B cell (primary cell): Measurements from ENCODE around the gene ZFP36L1.

ENCODE experiments used
- CTCF ChIP-seq: fragments of 200-600 bp; IDR thresholded peaks from one replicate; pipeline ENCODE4 v1.8.0; 2022; ENCODE audit warnings: antibody characterized with exemption, mild to moderate bottlenecking
- EZH2 ChIP-seq: IDR thresholded peaks from 2 replicates; pipeline ENCODE4 v1.6.1; 2012; ENCODE audit warnings: borderline replicate concordance, low read depth, mild to moderate bottlenecking, moderate library complexity, low read length; ENCODE audit not compliant: insufficient read depth, poor library complexity, severe bottlenecking

DNA sequence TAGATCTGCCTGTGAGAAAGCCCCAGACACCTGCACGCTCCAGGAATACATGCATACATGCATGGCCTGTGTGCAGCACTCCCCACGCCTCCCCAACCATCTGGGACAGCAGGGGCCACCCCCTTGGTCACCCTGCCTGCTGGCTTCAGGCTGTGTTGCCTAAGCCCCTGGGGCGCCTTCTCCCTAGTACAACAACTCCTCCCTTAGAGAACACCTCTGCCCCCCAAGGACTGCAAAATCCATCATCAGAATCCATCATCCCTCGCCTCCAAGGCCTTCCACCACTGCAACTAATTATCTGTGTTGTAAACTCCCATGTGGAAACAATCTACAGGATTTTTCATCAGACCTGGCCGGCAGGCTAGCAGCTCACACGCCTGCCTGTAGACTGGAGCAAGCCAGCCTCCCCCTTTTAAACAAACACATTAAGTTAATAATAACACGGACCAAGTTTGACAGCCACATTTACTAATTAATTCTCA, 36.8 kb downstream of the ZFP36L1 start:
- no peak for TF ChIP-seq CTCF
- no peak for TF ChIP-seq EZH2
